Fibroblast of the aortic adventitia (primary cell): ENCODE results near the gene KIAA1328. TPM values are rescaled to one million over a fixed set of nuclear protein-coding genes. Genes with fewer than 3 reads are reported as not detected.
"Not testable (repeated sequence)": the region's sequence is repeated elsewhere in the genome, so short reads cannot be mapped to it uniquely, and the experiment has no call there.

Source experiments
- DNase-seq: peaks from one replicate; pipeline ENCODE4 v3.0.0-alpha.2; 2010; ENCODE audit warnings: low read depth
- H3K4me3 ChIP-seq: 2 replicates; pipeline ENCODE4 v1.5.1; 2011; ENCODE audit warnings: low read depth, mild to moderate bottlenecking, control low read depth, low read length, moderate library complexity
- total RNA-seq: library from RNA; depleted of rRNA; stranded (reverse); fragments of >200 nt; gene quantifications from 2 replicates; pipeline ENCODE4 v1.2.3, GENCODE V29; 2012; ENCODE audit warnings: low replicate concordance
- TF ChIP-seq, protein P1 (sequence below): IDR thresholded peaks from 2 replicates; pipeline ENCODE4 v1.5.1; 2011; ENCODE audit warnings: mild to moderate bottlenecking, low read length, control low read depth, inconsistent platforms; ENCODE audit not compliant: insufficient read depth

KIAA1328 gene
- total RNA-seq, 1 donor, result 13.6 TPM

DNA sequence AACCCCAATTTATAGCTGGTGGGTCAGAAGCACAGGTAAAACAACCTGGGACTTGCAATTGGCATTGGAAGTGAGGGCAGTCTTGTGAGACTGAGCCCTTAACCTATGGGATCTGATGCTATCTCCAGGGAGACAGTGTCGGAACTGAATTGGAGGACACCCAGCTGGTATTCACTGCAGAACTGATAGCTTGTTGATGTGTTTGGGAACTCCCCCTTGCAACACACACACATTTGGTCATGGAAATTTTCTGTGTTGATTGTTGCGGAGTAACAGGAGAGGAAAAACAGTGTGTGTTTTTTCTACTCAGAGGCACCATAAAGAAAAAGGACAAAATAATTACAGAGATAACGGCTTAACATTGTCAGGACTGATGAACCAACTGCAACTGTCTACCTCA lies 16.2 kb upstream of the KIAA1328 start:
- TF ChIP-seq, protein P1, sequence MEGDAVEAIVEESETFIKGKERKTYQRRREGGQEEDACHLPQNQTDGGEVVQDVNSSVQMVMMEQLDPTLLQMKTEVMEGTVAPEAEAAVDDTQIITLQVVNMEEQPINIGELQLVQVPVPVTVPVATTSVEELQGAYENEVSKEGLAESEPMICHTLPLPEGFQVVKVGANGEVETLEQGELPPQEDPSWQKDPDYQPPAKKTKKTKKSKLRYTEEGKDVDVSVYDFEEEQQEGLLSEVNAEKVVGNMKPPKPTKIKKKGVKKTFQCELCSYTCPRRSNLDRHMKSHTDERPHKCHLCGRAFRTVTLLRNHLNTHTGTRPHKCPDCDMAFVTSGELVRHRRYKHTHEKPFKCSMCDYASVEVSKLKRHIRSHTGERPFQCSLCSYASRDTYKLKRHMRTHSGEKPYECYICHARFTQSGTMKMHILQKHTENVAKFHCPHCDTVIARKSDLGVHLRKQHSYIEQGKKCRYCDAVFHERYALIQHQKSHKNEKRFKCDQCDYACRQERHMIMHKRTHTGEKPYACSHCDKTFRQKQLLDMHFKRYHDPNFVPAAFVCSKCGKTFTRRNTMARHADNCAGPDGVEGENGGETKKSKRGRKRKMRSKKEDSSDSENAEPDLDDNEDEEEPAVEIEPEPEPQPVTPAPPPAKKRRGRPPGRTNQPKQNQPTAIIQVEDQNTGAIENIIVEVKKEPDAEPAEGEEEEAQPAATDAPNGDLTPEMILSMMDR, result no peak
- H3K4me3 ChIP-seq, result no peak overlapping the region
- DNase-seq, result peak; percentile 14

DNA sequence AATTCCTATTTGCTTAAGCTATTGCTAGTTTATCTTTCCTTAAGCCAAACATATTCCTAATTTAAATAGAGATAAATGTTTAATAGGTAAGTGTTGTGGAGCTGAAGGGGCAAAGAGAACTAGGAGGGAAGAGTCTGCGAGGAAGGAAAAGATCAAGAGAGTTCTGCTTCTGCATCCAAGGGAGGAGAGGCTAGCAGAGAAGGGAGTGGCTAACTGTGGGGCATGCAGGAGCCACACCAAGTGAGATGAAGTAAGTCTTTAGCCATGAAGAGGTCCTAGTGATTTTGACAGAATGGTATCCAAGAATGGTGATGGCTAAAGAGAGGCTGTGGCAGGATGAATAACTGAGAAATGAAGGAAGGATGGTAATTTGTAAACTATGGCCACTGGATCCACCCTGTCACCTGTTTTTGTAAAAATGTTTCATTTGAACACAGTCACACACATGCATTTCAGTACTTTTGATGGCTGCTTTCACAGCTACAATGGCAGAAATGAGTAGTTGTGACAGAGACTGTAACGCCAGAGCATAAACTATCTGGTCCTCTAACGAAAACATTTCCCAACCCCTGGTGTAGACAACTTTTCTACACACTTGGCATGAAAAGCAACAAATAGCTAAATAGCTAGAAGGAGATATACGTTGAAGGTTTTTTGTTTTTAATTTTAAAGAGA lies 15.7 kb upstream of the KIAA1328 start:
- DNase-seq, result no peak
- H3K4me3 ChIP-seq, result no peak overlapping the region
- TF ChIP-seq, protein P1, result no peak

DNA sequence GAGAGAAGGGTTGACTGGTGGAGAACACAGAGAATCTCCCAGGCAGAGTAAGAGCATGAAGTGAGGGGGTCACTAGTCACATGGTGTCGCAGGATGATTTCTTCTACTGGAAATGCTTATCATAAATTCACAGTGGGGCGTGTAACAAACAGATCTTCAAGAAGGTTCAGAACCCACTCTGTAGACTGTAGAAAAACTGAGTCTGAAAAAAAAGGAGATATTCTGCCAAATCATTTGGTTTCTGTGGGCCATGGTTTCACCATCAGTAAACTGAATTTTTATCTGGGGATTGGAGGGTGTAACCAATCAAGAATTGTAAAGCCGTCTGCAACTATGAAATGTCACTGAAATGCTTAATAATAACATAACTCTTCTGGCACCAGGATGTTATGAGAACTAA lies 15.1 kb upstream of the KIAA1328 start:
- H3K4me3 ChIP-seq, result no peak overlapping the region
- TF ChIP-seq, protein P1, result no peak
- DNase-seq, result peak; percentile 20

DNA sequence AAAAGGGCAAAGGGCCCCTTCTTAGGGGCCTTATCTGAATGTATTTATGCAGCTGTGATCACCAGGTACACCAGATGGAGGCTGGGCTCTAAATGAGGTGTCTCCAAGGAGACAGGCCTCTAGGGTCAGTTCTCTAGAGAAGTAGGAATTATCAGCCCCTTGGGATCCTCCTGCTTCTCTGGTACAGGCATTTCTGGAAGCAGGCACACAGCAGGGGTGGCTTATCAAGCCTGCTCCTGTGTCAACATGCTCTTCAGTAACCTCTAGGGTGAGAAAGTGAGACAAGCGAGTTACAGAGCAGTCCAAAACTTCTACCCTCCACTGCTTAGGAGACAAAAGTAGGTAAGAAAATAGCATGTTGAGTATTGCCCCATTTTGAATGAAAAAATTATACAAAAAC lies 13.9 kb upstream of the KIAA1328 start:
- H3K4me3 ChIP-seq, result no peak overlapping the region
- TF ChIP-seq, protein P1, result no peak
- no peak for DNase-seq

DNA sequence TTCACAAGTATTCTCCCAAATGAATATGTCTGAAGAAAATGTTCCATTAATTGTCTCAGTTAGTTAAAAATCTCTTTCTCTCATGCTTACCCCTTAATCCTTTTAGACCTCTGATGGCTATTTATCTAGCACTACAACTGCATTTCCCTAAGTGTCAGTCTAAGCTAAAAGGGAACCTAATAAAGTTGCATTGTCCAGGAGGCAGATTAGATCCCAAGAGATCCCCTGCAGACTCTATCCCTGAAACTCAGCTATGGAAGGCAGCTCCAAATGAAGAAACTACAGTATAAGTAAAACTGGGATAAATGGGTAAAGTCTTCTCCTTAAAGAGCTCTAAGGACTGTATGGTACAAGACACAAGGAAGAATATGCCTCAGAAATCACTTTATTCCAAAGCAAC lies 12.8 kb upstream of the KIAA1328 start:
- not testable (repeated sequence) for DNase-seq, H3K4me3 ChIP-seq

DNA sequence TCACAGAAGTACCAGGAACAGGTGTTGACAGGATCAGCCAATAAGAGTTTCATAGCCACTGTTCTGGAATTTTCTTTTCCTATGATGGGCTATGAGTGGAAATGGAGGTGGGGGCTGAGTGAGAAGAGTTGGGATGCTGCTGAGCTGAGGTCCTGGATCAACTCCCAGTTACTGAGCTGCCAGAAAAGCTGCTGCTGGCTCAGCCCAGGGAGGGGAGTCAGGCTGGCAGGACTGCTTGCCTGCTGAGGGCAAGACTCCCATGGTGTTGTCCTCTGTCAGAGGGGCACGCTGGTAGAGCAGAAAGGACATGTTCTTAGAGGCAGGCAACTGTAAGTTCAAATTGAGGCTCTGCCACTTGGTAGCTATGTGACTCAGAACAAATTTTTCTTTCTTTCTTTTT lies 11.9 kb upstream of the KIAA1328 start:
- TF ChIP-seq, protein P1, result no peak
- H3K4me3 ChIP-seq, result no peak overlapping the region
- no peak for DNase-seq

DNA sequence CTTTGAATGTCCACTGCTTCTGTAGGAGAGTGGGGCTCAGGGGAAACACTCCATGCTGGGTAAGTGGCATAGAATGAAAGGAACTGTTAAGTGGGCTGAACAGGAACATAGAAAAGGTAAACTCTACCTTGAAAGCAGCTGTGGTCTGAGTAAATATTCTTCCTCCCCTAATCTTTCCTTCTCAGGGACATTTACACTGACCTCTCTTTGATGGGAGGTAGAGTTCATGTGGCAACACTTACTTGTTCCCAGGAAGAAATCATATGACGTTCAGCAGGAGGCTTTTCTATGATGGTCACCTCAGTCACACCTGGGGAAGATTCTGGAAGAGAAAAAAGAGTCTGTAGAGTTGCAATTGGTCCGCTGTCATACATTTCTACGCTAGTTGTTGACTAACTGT lies 10.3 kb upstream of the KIAA1328 start:
- no peak for DNase-seq
- H3K4me3 ChIP-seq, result no peak overlapping the region
- TF ChIP-seq, protein P1, result no peak
